GM18867 (cell line): ENCODE results near the gene UBE4A.

Experiments used
- ATAC-seq: cut with Tn5 transposase; IDR thresholded peaks from one replicate; pipeline ENCODE4 v1.9.1; 2021; ENCODE audit warnings: mild to moderate bottlenecking, moderate library complexity; ENCODE audit not compliant: unreplicated experiment

UBE4A gene

GRCh38 chr11:118359295-118359958 lies at the start of gene UBE4A:
UBE4A (plus strand) TSS chr11:118359600; CDS start chr11:118365081, 5,481 bp downstream.
- ATAC-seq, result peak; percentile 90

DNA sequence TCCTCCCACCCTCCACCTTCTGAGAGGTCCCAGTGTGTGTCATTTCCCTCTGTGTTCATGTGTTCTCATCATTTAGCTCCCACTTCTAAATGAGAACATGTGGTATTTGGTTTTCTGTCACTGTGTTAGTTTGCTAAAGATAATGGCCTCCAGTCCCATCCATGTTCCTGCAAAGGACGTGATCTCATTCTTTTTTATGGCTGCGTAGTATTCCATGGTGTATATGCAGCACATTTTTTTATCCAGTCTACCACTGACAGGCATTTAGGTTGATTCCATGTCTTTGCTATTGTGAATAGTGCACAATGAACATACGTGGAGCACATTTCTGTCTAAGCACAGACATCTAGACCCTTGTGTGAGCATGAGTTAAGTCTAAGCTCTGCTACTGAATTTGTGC lies 49.1 kb upstream of the UBE4A start:
- no peak for ATAC-seq

DNA sequence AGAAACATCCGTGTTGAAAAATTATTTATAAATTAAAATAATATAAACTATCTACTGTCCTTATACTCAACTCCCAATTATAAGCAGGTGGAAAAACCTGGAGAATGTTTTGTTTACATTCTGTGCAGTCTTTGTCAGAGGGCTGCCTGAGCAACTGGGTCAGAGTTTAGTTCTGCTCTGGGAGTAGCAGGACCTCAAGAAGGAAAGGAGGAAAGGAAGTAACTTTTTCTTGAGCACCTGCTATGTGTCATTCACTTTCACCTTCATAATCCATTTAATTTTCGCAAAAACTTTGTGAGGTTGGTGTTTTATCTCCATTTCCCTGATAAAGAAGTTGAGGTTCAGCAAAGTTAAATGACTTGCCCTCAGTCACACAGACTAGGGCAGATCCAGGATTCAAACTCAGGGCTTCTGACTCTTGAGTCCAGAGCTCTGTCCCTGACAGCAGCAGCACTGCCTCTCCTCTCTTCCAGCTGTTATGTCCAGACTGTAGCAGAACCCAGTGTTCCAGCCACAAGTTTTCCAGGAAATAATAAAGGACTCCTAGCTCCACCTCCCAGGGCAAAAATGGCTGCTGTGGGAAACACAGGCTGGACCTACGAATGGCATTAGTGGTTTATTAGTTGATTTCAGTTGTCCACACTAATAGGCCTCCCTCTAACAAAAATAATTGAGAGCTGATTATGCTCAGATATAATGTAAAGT lies 48.5 kb upstream of the UBE4A start:
- ATAC-seq, result no peak

- ATAC-seq, result no peak
Observed at GRCh38 chr11:118311518-118311917, 47.9 kb upstream of the UBE4A start.

GRCh38 chr11:118312328-118312727 lies 47.1 kb upstream of the UBE4A start:
- ATAC-seq, result no peak

DNA sequence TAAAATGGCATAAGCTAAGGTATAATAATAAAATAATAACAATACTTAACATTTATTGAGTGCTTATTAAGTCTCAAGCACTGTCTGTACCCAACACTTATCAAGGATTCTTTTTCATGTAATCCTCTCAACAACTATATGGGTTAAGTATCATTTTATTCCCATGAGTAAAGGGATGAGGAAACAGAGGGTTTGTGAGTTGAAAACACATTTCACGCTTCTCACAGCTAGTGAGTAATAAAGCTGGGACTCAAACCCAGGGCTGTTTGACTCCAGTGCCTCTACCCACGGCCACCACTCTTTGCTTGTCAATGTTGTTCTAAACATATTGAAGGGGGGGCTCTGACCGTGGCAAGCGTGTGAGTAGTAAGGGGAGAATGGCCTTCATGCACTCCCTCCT lies 46.2 kb upstream of the UBE4A start:
- no peak for ATAC-seq

DNA sequence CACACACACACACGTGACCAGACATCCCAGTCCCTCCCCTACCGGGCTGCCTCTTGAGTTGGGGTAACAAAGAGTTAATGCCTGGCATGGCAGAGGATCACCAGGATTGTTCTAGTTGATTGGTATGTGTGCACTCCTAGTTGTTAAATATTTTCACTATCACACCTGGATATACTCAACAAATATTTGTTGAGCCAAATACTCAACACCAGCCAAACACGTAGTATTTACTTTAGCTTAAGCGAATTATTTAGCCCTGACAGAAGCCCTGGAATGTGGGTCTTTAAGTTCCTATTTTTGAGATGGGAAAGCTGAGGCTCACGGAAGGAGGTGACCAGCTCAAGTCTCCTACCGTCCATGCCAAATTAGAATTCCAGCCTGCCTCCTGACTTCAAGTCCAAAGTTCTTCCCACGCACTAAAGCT lies 44.4 kb upstream of the UBE4A start:
- ATAC-seq, result no peak

GRCh38 chr11:118318124-118318523 lies 41.3 kb upstream of the UBE4A start:
- ATAC-seq, result no peak

- ATAC-seq, result no peak
Observed at GRCh38 chr11:118318581-118319336, 40.6 kb upstream of the UBE4A start.

- ATAC-seq, result no peak
Observed at GRCh38 chr11:118319337-118319707, 40.1 kb upstream of the UBE4A start.

DNA sequence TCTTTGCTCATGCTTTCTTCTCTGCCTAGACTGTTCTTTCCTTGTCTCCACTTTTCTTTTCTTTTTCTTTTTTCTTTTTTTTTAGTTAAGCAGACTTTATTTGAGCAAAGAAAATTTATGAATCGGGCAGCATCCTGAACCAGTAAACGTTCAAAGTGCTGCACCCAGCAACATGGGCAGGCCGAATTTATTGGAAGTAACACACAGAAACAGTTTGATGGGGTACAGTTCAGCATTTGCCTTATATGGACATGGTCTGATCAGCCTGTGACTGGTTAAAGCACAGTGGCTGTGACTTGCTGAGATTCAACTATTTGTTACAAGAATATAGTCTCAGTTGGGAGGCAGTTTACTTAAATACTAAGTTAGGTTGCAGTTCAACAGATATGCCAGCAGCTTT lies 38.9 kb upstream of the UBE4A start:
- ATAC-seq, result no peak

DNA sequence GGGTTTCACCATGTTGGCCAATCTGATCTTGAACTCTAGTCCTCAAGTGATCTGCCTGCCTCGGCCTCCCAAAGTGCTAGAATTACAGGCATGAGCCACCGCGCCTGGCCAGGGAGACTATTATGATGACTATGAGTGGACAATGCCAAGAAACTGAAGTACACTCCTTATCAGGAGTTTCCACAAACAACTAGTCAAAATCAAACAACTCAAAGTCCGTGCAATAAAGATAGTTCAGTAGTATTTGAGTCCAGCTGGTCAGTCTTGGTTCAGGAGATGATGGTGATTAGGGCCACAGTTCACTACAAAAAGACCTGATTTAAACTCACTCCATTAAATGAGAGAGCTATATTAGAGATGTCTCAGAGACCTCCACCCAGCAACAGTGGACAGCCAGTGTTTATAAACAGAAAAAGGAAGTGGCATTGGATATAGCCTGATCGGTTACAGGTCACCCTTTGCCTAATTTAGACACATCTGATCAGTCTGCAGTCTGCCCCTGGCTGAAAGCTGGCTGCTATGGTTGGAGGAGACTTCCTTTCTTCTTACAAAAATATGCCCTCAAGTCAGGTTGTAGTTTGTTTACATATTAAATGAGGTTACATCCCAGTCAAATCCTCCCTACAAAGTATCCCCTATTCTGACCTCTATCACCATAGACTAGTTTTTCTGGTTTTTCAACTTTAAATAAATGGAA lies 37.9 kb upstream of the UBE4A start:
- ATAC-seq, result no peak

DNA sequence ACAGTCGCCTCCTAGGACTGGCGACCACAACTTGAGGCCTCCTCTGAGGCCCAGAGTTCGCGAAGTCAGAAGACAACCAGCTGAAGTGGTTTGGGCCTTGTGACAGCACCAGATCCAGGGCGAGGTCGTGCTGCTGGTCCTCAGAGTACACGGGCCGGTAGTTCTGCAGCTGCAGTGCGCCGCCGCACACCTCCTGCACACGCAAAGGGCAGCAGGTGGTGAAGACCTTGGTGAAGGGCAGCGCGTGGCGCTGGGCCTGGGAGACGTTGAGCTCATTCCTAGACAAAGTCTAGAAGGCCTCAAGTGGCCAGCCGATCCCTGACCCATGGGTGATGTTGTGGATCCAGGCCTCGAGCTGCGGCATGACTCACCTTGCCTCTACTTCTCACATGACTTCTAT lies 36.7 kb upstream of the UBE4A start:
- no peak for ATAC-seq

DNA sequence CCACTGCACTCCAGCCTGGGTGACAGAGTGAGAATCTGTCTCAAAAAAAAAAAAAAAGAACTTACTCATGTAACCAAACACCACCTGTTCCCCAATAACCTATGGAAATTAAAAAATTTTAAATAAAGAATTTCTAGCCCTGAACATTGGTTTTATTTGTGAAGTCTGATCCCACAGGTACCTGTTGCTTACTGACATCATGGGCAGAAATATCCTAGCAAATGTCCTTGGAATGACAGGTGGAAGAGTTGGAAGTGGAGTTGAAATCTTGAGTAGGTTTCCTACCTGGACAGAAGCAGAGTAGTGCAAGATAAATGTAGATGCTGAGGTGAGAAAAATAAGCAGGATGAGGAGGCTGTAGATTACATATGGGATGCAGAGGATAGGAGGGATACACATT lies 34.1 kb upstream of the UBE4A start:
- no peak for ATAC-seq

GRCh38 chr11:118328745-118329144 lies 30.7 kb upstream of the UBE4A start:
- ATAC-seq, result no peak

DNA sequence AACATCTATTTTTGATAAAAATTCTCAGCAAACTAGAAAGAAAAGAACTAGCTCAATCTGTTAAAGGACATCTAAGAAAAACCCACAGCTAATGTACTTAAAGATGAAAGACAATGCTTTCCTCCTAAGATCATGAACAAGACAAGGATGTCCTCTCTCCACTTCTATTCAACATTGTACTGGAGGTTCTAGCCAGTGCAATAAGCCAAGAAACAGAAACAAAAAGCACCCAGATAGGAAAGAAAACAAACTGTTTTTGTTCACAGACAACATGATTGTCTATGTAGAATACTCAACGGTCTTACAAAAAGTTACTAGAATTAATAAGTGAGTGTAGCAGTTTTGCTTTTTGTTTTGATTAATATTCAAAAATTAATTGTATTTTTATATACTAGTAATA lies 24.7 kb upstream of the UBE4A start:
- no peak for ATAC-seq

- no peak for ATAC-seq
Observed at GRCh38 chr11:118338637-118339061, 20.8 kb upstream of the UBE4A start.

DNA sequence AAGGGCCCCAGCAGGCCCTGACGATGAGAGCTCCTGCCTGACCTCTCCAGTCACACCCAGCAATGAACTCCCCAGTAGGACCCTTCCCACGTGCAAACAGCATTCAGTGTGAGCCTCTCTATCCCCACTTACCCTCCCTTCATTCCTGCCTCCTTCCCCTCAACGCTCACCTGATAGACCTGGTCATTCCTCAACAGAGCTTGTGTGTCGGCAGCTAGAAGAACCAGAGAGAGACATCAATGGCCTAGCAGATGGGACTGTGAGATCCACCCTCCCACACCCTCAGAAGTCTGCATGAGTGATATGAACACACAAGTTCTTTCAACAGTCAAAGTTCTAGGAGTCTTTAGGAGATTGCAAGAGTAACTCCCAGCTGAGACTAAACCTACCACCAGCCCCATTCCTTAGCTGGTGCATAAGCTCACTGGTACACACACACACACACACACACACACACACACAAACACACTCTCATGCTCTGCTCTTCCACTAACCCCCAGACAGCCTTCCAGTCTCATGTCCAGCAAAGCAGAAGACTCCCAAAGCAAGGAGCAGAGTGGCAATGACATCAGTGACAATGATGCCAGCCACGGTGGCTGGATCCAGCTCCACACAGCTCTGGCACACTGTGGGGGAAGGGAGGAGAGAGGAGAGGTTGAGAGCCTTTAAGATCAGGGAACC lies 20.0 kb upstream of the UBE4A start:
- no peak for ATAC-seq

- no peak for ATAC-seq
Observed at GRCh38 chr11:118340449-118340848, 19.0 kb upstream of the UBE4A start.

GRCh38 chr11:118341261-118341660 lies 18.1 kb upstream of the UBE4A start:
- ATAC-seq, result no peak
